ENCODE data around the gene ALG3. TPM values are rescaled to one million over a fixed set of nuclear protein-coding genes. Genes with fewer than 3 reads are reported as not detected.

Gene ALG3
- total and polyA plus RNA-seq, 9 of the 15 experiments (the other 6 are each of a cell fraction or from before 2014, with no cell fraction given), result 37.5 to 107 (median 80.1) TPM

GRCh38 chr3:184228376-184229137 lies 20.2 kb downstream of the ALG3 start:
- no peak overlapping the region for H2AFZ ChIP-seq (ENCODE audit: low read depth, low read length)
- no peak overlapping the region for H3K4me3 ChIP-seq
- FAIRE-seq, result no peak
- no peaks in the 10 kb centered on the region for H3K36me3 ChIP-seq (ENCODE audit: control insufficient read depth, insufficient read depth, low read length)
- WGBS (ENCODE audit: insufficient coverage, low coverage, missing lambda C conversion rate), result 4% methylated on average over 12 of the region's 12 CpGs
- H4K20me1 ChIP-seq (replicated peaks; ENCODE audit: control insufficient read depth, insufficient read depth, low read length), result peaks cover 15% of the 10 kb centered on the region
- ChIA-PET CTCF (ENCODE audit: low intra/inter-chr PET ratio) (no interaction called here), POLR2A (interaction anchor here (0.6 to 2.9 kb wide), 11 partner anchors 9 to 1583 kb away, joined by 3 to 11 read pairs (median 3); partner anchors contain the start of gene EEF1AKMT4)
- H3K9me1 ChIP-seq (ENCODE audit: control insufficient read depth, insufficient read depth, low read length), result no peaks in the 10 kb centered on the region
- H3K79me2 ChIP-seq (ENCODE audit: control insufficient read depth, insufficient read depth, low read length), result no peaks in the 10 kb centered on the region
- DNase-seq (ENCODE audit: extremely low read depth in 1 of 4, low spot score in 3 of 4), result no peak
- ATAC-seq, result no peak
- H3K9ac ChIP-seq (ENCODE audit: insufficient read depth in 1 of 2, low read depth in 2 of 2, low read length in 2 of 2), result no peak overlapping the region
- no peak overlapping the region for H3K4me2 ChIP-seq (ENCODE audit: insufficient read depth, low read length)
- no peak overlapping the region for H3K27ac ChIP-seq (ENCODE audit: extremely low read depth, low read depth, low read length)
- BruUV-seq (replicated peaks), result no TSS peak
- peaks cover 47 to 67% of the 10 kb centered on the region in 2 experiments for H3K27me3 ChIP-seq (ENCODE audit: control insufficient read depth in 2 of 2, insufficient read depth in 2 of 2, low read length in 2 of 2)
- H3K4me1 ChIP-seq (replicated peaks in 1 of 2; ENCODE audit: control insufficient read depth in 2 of 2, insufficient read depth in 2 of 2, low read length in 2 of 2), result peaks cover 0 to 26% of the 10 kb centered on the region in 2 experiments; a peak in 3 of 5 replicates
- in situ Hi-C loops (cut with MboI) (no loop called here), intact Hi-C loops (cut with micrococcal nuclease) (no loop called here)
- H3K9me3 ChIP-seq (replicated peaks; ENCODE audit: control insufficient read depth, insufficient read depth, low read depth, low read length), result no peaks in the 10 kb centered on the region
- TF ChIP-seq KDM1A (IDR thresholded peaks at IDR 0.05) (no peak), PHF21A (IDR thresholded peaks at IDR 0.05; ENCODE audit: borderline replicate concordance, low read depth) (no peak), ELK1 (CRISPR knock-in tag; IDR thresholded peaks at IDR 0.05) (no peak), NFIC (IDR thresholded peaks at IDR 0.05) (no peak), BRD9 (IDR thresholded peaks at IDR 0.05; ENCODE audit: low read depth, partially characterized antibody) (no peak), RAD51 (IDR thresholded peaks at IDR 0.05; ENCODE audit: borderline replicate concordance, low read depth) (no peak), E4F1 (CRISPR knock-in tag; IDR thresholded peaks at IDR 0.05; ENCODE audit: borderline replicate concordance) (no peak), HNRNPL (IDR thresholded peaks at IDR 0.05; ENCODE audit: low read depth, low read length) (no peak), ZNF511 (CRISPR knock-in tag; IDR thresholded peaks at IDR 0.05) (no peak), ZNF316 (IDR thresholded peaks at IDR 0.05) (no peak), ZNF165 (CRISPR knock-in tag; IDR thresholded peaks at IDR 0.05; ENCODE audit: borderline replicate concordance) (no peak), XRCC4 (IDR thresholded peaks at IDR 0.05; ENCODE audit: extremely low read depth, insufficient read depth, insufficient read length) (no peak), PATZ1 (CRISPR knock-in tag; IDR thresholded peaks at IDR 0.05; ENCODE audit: borderline replicate concordance) (no peak)

Measured in K562 (cell line).